Natural killer cell treated with Interleukin-12 subunit alpha and Interleukin-12 subunit beta and Interleukin-15 and Interleukin-18, amount 100 ng/mL, for 72 hours (primary cell): ENCODE data around the gene ZRANB1. TPM values are rescaled to one million over a fixed set of nuclear protein-coding genes. Genes with fewer than 3 reads are reported as not detected.

Experiments used
- ATAC-seq, 2 donors: fragments of 150-1000 bp; cut with Tn5 transposase in 1 of 2; sonication (Bioruptor Pico), chemical (Tn5 transposase) in 1 of 2; 2 replicates each; pipeline ENCODE4 v1.10.0; 2021
- DNase-seq: peaks from one replicate; pipeline ENCODE4 v3.0.0; 2022; ENCODE audit warnings: low spot score
- H3K27ac Mint-ChIP-seq, 2 donors: 1 replicate in 1 of 2; 2 replicates in 1 of 2; pipeline ENCODE4 v1.8.0; 2022; ENCODE audit warnings: mixed read lengths in 2 of 2, mild to moderate bottlenecking in 1 of 2, moderate library complexity in 1 of 2
- H3K27me3 Mint-ChIP-seq, 2 donors: 1 replicate in 1 of 2; 2 replicates in 1 of 2; pipeline ENCODE4 v1.8.0; 2022; ENCODE audit warnings: mixed read lengths in 2 of 2
- H3K36me3 Mint-ChIP-seq: one replicate; pipeline ENCODE4 v1.8.0; 2022; ENCODE audit warnings: mixed read lengths
- H3K4me1 Mint-ChIP-seq, 2 donors: 1 replicate in 1 of 2; 2 replicates in 1 of 2; pipeline ENCODE4 v1.8.0; 2022; ENCODE audit warnings: low read depth in 2 of 2, mixed read lengths in 2 of 2, mild to moderate bottlenecking in 1 of 2
- H3K4me3 Mint-ChIP-seq: one replicate; pipeline ENCODE4 v1.8.0; 2022; ENCODE audit warnings: mixed read lengths
- H3K9me3 Mint-ChIP-seq: 2 replicates; pipeline ENCODE4 v1.8.0; 2022; ENCODE audit warnings: mixed read lengths
- total RNA-seq, 2 donors: library from RNA; stranded (reverse); gene quantifications; one replicate each; pipeline ENCODE4 v1.2.3, GENCODE V29; 2022

Gene ZRANB1
- total RNA-seq, 2 donors from 2014 or later, result 13.0 to 16.6 TPM

DNA sequence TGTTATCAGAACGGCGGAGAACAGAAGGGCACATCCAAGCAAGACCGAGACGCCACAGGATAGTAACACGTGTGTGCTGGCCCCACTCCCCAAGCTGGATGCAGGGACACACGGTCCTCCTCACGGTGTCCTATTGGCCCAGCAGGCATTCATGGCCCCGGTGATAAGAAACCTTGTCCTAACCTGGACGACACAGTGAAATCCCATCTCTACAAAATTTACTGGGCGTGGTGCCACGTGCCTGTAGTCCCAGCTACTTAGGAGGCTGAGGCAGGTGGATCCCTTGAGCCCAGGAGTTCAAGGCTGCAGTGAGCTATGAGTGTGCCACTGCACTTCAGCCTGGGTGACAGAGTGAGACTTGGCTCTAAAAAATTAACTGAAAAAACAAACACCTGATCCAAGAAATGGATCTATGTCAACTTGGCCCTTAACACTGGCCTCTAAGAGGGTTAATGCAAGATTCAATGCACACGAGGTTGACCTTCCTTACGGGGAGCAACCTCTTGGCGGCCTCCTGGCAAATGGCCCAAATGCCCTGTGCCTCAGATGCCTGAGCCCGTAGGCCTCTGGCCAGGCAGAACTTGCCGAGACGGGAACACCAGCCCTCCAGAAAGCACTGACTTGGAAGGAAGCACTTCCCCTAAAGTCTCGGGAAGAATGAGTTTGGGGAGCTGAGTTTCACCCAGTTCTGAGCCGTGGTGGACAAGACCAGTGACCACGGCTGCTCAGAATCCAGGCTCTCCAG lies 72.3 kb downstream of the ZRANB1 start:
- peak overlapping the region; percentile 84 for H3K4me3 Mint-ChIP-seq
- DNase-seq, result no peak
- no peak overlapping the region for H3K27ac Mint-ChIP-seq
- no peaks in the 10 kb centered on the region for H3K27me3 Mint-ChIP-seq
- H3K9me3 Mint-ChIP-seq, result no peaks in the 10 kb centered on the region
- no peaks in the 10 kb centered on the region for H3K36me3 Mint-ChIP-seq
- ATAC-seq, result no peak
- H3K4me1 Mint-ChIP-seq, result peaks cover 29 to 46% of the 10 kb centered on the region in 2 donors

GRCh38 chr10:125014836-125015355 lies 73.0 kb downstream of the ZRANB1 start:
- no peaks in the 10 kb centered on the region for H3K9me3 Mint-ChIP-seq
- H3K4me3 Mint-ChIP-seq, result peak overlapping the region; percentile 84
- peak overlapping the region; percentile 73 to 78 for H3K27ac Mint-ChIP-seq
- no peak for DNase-seq
- no peaks in the 10 kb centered on the region for H3K27me3 Mint-ChIP-seq
- peak in 1 of 2 donors; percentile 57 for ATAC-seq
- peaks cover 35 to 52% of the 10 kb centered on the region in 2 donors for H3K4me1 Mint-ChIP-seq
- no peaks in the 10 kb centered on the region for H3K36me3 Mint-ChIP-seq

DNA sequence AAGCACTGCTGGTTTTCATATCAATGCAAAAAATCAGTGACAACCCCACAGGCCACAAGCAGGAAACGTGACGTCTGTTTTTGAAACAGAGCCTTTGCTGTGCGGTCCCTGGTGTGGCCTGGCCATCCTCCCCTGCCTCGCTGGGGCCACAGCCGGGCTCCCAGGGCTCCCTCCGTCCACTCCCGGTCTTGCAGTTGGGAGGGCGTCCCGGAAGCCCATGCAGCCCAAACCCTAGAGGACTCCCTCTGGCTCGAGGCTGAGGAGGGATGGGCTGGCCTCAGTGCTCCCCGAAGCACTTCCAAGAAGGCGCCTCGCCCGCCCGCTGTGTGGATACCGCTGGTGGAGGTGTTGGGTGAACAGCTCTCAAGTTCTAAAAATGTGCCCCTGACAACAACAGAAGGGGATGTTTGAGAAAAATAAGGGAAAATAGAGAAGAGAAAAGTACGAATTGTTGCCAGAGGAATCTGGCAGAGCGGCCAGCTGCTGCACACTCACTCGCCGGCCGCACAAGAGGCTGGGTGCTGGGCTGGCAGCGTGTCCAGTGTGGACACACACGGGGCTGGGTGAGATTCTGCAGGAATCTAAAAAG lies 73.5 kb downstream of the ZRANB1 start:
- Mint-ChIP-seq H3K27me3 (no peaks in the 10 kb centered on the region), H3K36me3 (no peaks in the 10 kb centered on the region), H3K4me3 (peak overlapping the region; percentile 84), H3K27ac (peak overlapping the region; percentile 73 to 78), H3K4me1 (peaks cover 35 to 50% of the 10 kb centered on the region in 2 donors), H3K9me3 (no peaks in the 10 kb centered on the region)
- ATAC-seq, result peak; percentile 87 to 90
- DNase-seq, result peak; percentile 74

DNA sequence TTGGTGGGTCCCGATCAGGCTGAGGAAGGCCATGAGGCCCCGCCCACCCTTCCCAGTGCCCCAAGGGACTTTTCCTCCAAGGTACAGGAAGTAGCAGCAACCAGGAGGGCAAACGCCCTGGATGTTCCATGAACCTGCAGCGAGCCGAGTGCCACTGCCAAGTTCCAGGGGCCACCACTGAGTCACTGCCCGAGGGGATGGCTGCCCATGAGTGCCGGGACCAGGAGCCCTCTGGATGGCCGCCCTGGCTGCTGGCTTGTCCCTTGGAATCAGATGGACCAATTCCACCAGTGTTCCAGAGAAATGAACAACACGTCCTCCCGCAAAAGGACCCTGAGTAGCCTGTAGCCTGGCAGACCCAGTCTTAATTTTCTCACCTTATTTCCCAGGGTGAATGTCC lies 74.2 kb downstream of the ZRANB1 start:
- Mint-ChIP-seq H3K4me3 (no peak overlapping the region), H3K4me1 (peaks cover 35 to 54% of the 10 kb centered on the region in 2 donors), H3K27ac (no peak overlapping the region), H3K27me3 (no peaks in the 10 kb centered on the region), H3K36me3 (no peaks in the 10 kb centered on the region), H3K9me3 (no peaks in the 10 kb centered on the region)
- ATAC-seq, result no peak
- no peak for DNase-seq

DNA sequence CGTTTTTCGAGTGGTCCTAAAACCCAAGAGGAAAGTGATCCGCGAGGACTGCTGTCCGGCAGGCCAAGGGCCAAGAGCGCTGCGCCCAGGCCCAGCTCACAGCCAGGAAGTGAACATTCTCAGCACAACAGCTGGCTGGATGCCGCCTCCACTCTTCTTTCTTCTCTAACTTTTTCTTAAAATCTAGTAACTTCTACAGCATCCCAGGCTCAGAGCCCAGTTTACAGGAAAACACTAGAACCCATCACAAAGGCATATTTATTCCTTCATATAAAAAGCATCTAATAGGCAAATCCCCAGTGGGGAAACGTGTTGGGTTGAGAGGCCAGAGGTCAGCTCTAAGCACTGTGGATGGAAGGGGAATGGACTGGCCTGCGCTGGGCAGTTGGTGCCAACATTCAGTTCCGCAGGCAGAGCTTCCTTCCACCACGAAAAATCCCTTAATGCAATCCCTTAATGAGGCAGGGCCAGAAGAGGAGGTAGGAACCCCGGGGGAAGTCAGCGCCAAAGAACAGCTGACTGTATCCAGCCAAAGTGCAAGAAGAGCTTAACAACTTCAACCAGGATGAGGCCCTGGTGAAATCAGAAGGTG lies 74.8 kb downstream of the ZRANB1 start:
- DNase-seq (no peak), ATAC-seq (no peak)
- H3K4me1 Mint-ChIP-seq, result peaks cover 35 to 56% of the 10 kb centered on the region in 2 donors
- H3K27ac Mint-ChIP-seq, result no peak overlapping the region
- no peaks in the 10 kb centered on the region for H3K27me3 Mint-ChIP-seq
- no peak overlapping the region for H3K4me3 Mint-ChIP-seq
- H3K9me3 Mint-ChIP-seq, result no peaks in the 10 kb centered on the region
- H3K36me3 Mint-ChIP-seq, result no peaks in the 10 kb centered on the region

DNA sequence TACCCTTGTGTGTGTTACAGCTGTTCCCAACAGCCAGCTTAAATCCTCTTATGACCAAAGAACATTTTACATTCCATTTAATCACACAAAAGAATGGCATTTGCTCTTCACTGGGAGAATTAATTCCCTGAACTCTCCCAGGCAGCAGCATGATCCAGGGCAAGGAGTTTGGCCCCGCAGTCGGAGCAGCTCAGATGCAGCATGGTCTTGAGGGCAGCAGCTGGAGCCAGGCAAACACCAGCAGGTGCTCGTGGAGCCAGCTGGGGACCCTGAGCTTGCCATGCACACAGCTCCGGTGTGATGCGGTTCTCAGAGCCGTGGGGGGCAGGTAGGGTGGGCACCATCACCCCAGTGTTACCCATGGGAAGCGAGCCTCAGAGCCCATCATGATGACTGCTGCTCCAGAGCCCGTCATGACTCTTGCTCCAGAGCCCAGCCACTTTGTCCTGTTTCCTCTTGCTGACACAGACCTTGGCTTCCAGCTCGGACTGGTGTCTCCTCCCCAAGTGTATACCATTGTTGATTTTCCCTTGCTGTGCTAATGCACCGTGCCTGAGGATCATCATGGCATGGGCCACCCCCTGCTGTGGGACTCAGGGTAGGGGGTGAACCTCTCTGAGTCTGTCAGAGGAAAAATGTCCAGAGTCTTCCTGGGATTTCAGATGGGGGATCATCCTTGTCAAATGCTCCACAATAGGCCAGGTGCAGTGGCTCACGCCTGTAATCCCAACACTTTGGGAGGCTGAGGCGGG lies 75.8 kb downstream of the ZRANB1 start:
- H3K4me3 Mint-ChIP-seq, result no peak overlapping the region
- H3K27me3 Mint-ChIP-seq, result no peaks in the 10 kb centered on the region
- H3K27ac Mint-ChIP-seq, result no peak overlapping the region
- H3K36me3 Mint-ChIP-seq, result no peaks in the 10 kb centered on the region
- peaks cover 41 to 62% of the 10 kb centered on the region in 2 donors for H3K4me1 Mint-ChIP-seq
- H3K9me3 Mint-ChIP-seq, result no peaks in the 10 kb centered on the region
- no peak for ATAC-seq
- no peak for DNase-seq

DNA sequence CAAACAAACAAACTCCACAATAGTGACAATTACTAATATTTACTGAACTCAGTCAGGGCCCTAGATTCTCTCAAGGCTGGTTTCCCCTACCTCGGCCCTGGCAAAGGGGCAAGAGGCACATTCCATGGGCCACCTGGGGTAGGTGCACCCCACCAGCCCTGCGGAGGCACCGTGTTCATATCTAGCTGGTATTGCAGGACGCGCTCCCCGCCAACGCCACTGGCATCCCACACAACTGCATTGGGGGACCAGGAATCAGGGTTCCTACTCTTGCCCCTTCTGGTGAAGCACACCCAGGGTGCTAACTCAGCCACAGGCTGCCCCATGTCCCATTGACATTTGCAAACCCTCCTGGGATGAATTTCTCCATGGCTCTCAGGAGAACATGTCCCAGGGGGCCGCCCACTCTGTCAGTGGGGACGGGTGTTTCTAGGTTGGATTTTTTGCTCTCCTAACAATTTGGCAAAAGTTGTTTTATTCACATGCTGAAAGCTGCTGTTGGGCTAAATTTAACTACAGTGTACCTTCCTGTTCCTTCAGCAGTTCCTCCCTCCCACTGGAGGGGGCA lies 76.7 kb downstream of the ZRANB1 start:
- ATAC-seq (no peak), DNase-seq (no peak)
- Mint-ChIP-seq H3K27ac (no peak overlapping the region), H3K27me3 (no peaks in the 10 kb centered on the region), H3K9me3 (no peaks in the 10 kb centered on the region), H3K4me1 (peaks cover 44 to 67% of the 10 kb centered on the region in 2 donors), H3K4me3 (no peak overlapping the region), H3K36me3 (no peaks in the 10 kb centered on the region)

GRCh38 chr10:125020386-125020785 lies 78.5 kb downstream of the ZRANB1 start:
- no peak for ATAC-seq
- Mint-ChIP-seq H3K9me3 (no peaks in the 10 kb centered on the region), H3K4me1 (peaks cover 49 to 65% of the 10 kb centered on the region in 2 donors), H3K27me3 (no peaks in the 10 kb centered on the region), H3K27ac (no peak overlapping the region), H3K4me3 (no peak overlapping the region), H3K36me3 (no peaks in the 10 kb centered on the region)
- DNase-seq, result no peak

DNA sequence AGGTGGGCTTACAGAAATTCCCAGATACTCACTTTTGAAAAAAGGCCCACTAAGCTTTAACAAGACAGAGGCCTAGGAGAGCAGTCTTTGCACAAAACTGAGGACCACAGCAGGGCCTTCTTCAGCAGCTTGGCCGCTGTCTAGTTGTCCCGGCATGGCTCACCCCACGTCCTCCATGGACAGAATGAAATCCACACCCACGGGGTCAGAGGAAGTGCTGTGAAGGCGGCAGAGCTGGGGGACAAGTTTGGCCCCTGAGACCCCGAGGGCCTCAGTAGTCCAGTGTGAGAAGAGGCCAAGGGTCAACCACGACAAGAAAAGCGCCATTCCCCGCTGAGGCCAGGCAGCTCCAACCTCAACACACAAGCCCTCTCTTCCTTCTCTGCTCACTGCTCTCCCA lies 78.9 kb downstream of the ZRANB1 start:
- ATAC-seq (no peak), DNase-seq (no peak)
- H3K27me3 Mint-ChIP-seq, result no peaks in the 10 kb centered on the region
- no peak overlapping the region for H3K4me3 Mint-ChIP-seq
- no peaks in the 10 kb centered on the region for H3K36me3 Mint-ChIP-seq
- H3K27ac Mint-ChIP-seq, result no peak overlapping the region
- H3K4me1 Mint-ChIP-seq, result peaks cover 45 to 64% of the 10 kb centered on the region in 2 donors
- H3K9me3 Mint-ChIP-seq, result no peaks in the 10 kb centered on the region

GRCh38 chr10:125021686-125022344 lies 79.9 kb downstream of the ZRANB1 start:
- H3K27me3 Mint-ChIP-seq, result no peaks in the 10 kb centered on the region
- no peaks in the 10 kb centered on the region for H3K9me3 Mint-ChIP-seq
- no peak overlapping the region for H3K4me3 Mint-ChIP-seq
- peak overlapping the region in 1 of 2 donors; percentile 28 for H3K27ac Mint-ChIP-seq
- ATAC-seq (no peak), DNase-seq (no peak)
- no peaks in the 10 kb centered on the region for H3K36me3 Mint-ChIP-seq
- H3K4me1 Mint-ChIP-seq, result peaks cover 40 to 60% of the 10 kb centered on the region in 2 donors

GRCh38 chr10:125022671-125023070 lies 80.7 kb downstream of the ZRANB1 start:
- no peaks in the 10 kb centered on the region for H3K9me3 Mint-ChIP-seq
- no peaks in the 10 kb centered on the region for H3K27me3 Mint-ChIP-seq
- no peak overlapping the region for H3K27ac Mint-ChIP-seq
- ATAC-seq, result no peak
- H3K36me3 Mint-ChIP-seq, result no peaks in the 10 kb centered on the region
- H3K4me3 Mint-ChIP-seq, result no peak overlapping the region
- no peak for DNase-seq
- peaks cover 32 to 54% of the 10 kb centered on the region in 2 donors for H3K4me1 Mint-ChIP-seq

GRCh38 chr10:125023255-125023654 lies 81.3 kb downstream of the ZRANB1 start:
- Mint-ChIP-seq H3K4me3 (no peak overlapping the region), H3K27ac (no peak overlapping the region), H3K36me3 (no peaks in the 10 kb centered on the region), H3K9me3 (no peaks in the 10 kb centered on the region), H3K4me1 (peaks cover 30 to 55% of the 10 kb centered on the region in 2 donors), H3K27me3 (no peaks in the 10 kb centered on the region)
- no peak for DNase-seq
- no peak for ATAC-seq
